ENCODE measurements around the gene SDC4.

- no peak for TF ChIP-seq CBFB (IDR thresholded peaks at IDR 0.05; ENCODE audit: low read depth)
- no peak for TF ChIP-seq EP300 (IDR thresholded peaks at IDR 0.05; ENCODE audit: borderline replicate concordance in 1 of 2, control insufficient read depth in 1 of 2, low read depth in 2 of 2, low read length in 2 of 2)
- TF ChIP-seq MXI1 (IDR thresholded peaks at IDR 0.05; ENCODE audit: low read depth, low read length), result no peak
- TF ChIP-seq CTCF (IDR thresholded peaks at IDR 0.05 in 2 of 3, conservative IDR thresholded peaks at IDR 0.05 in 1 of 3; ENCODE audit: control insufficient read depth in 2 of 3, extremely low read depth in 1 of 3, insufficient read depth in 1 of 3, low read depth in 3 of 3, low read length in 3 of 3), result no peak
- TF ChIP-seq POLR2A (IDR thresholded peaks at IDR 0.05; ENCODE audit: low read depth, low read length), result no peak
Measured at GRCh38 chr20:45328451-45328850, 19.8 kb downstream of the SDC4 start.

Data from GM12878 (cell line).